Panc1 (cell line): ENCODE data around the gene AKT3. TPM values are rescaled to one million over a fixed set of nuclear protein-coding genes. Genes with fewer than 3 reads are reported as not detected.

ENCODE experiments used
- ATAC-seq: fragments of 200-7000 bp; cut with Tn5 transposase; 2 replicates; pipeline ENCODE4 v1.9.1; 2020; ENCODE audit warnings: mild to moderate bottlenecking, moderate library complexity
- BruUV-seq: library from RNA; stranded (reverse); fragments of 400-500 nt; replicated peaks from 2 replicates; lab custom pipeline; 2021; lab: Mats Ljungman, UMichigan
- CTCF ChIA-PET: fragments of 300-600 bp; sonication (Branson Sonifier 250); formaldehyde crosslinking; loops from one replicate; lab custom pipeline; 2022; ENCODE audit warnings: antibody characterized with exemption; lab: Charles Lee
- POLR2A ChIA-PET: fragments of 300-600 bp; sonication (Branson Sonifier 250); formaldehyde crosslinking; loops from one replicate; lab custom pipeline; 2022; ENCODE audit warnings: antibody characterized with exemption; lab: Charles Lee
- DNase-seq: peaks from one replicate; pipeline ENCODE4 v3.0.0-alpha.2; 2010; ENCODE audit warnings: low read depth, low spot score
- H3K27ac ChIP-seq: 2 replicates; pipeline ENCODE4 v1.5.1; 2011; ENCODE audit warnings: mild to moderate bottlenecking, low read length, inconsistent platforms
- H3K27me3 ChIP-seq: fragments of 200-500 bp; sonication (Bioruptor generic); 2 replicates; pipeline ENCODE4 v1.6.0; 2014; ENCODE audit warnings: low read length, inconsistent platforms; ENCODE audit not compliant: control insufficient read depth, insufficient read depth
- H3K36me3 ChIP-seq: fragments of 200-500 bp; sonication (Bioruptor generic); 2 replicates; pipeline ENCODE4 v1.5.1; 2014; ENCODE audit warnings: inconsistent platforms, mild to moderate bottlenecking, low read length, moderate library complexity; ENCODE audit not compliant: control insufficient read depth, insufficient read depth
- H3K4me1 ChIP-seq: 2 replicates; pipeline ENCODE4 v1.5.1; 2011; ENCODE audit warnings: inconsistent platforms, mild to moderate bottlenecking, low read length, moderate library complexity; ENCODE audit not compliant: control insufficient read depth, insufficient read depth
- H3K4me3 ChIP-seq, 2 experiments: 2 replicates each; pipeline ENCODE4 v1.5.1; 2011 to 2012; ENCODE audit warnings: low read depth in 2 of 2, low read length in 2 of 2, mild to moderate bottlenecking in 2 of 2, inconsistent platforms in 1 of 2, moderate library complexity in 1 of 2
- H3K9me3 ChIP-seq: fragments of 200-500 bp; sonication (Bioruptor generic); 2 replicates; pipeline ENCODE4 v1.5.1; 2014; ENCODE audit warnings: low read depth, mild to moderate bottlenecking, inconsistent platforms, low read length, moderate library complexity; ENCODE audit not compliant: control insufficient read depth, insufficient read depth
- CTCF ChIP-seq: fragments of 450-650 bp; IDR thresholded peaks from 2 replicates; pipeline ENCODE4 v1.5.1; 2017; ENCODE audit warnings: mild to moderate bottlenecking
- POLR2AphosphoS5 ChIP-seq: IDR thresholded peaks from 2 replicates; pipeline ENCODE4 v1.6.1; 2012; ENCODE audit warnings: mild to moderate bottlenecking, low read depth, low read length, moderate library complexity
- REST ChIP-seq, 2 experiments: IDR thresholded peaks; 2 replicates each; pipeline ENCODE4 v1.6.1; 2011 to 2012; ENCODE audit warnings: low read depth in 2 of 2, control low read depth in 1 of 2, low read length in 1 of 2, mild to moderate bottlenecking in 1 of 2, moderate library complexity in 1 of 2; ENCODE audit not compliant: insufficient read depth in 1 of 2
- SIN3A ChIP-seq: IDR thresholded peaks from 2 replicates; pipeline ENCODE4 v1.6.1; 2012; ENCODE audit warnings: low read depth, mild to moderate bottlenecking, low read length, moderate library complexity, borderline replicate concordance; ENCODE audit not compliant: insufficient read depth
- TCF7L2 ChIP-seq: IDR thresholded peaks from 2 replicates; pipeline ENCODE4 v1.6.1; 2011; ENCODE audit warnings: mild to moderate bottlenecking, low read depth, low read length, inconsistent platforms
- in situ Hi-C: cut with HindIII; loops from 2 replicates; pipeline ENCODE4 v1.10.0; 2016; ENCODE audit warnings: low sequenced_read_pairs, low pct_unique_long_range_greater_than_20kb
- intact Hi-C: fragments of 100-400 bp; cut with micrococcal nuclease; formaldehyde crosslinking; loops from one replicate; pipeline ENCODE4 v1.10.0; 2022; ENCODE audit not compliant: unreplicated experiment
- total RNA-seq: library from RNA; stranded (reverse); gene quantifications from one replicate; pipeline ENCODE4 v1.2.1, GENCODE V29; 2021; ENCODE audit not compliant: unreplicated experiment

The AKT3 gene
- total RNA-seq, 1 experiment from 2014 or later = 11.0 TPM

- Histone ChIP-seq H3K27me3 (no peaks in the 10 kb centered on the region), H3K4me3 (no peak overlapping the region), H3K27ac (no peak overlapping the region), H3K36me3 (no peaks in the 10 kb centered on the region), H3K9me3 (no peaks in the 10 kb centered on the region), H3K4me1 (no peaks in the 10 kb centered on the region)
- in situ Hi-C loops (no loop called here), intact Hi-C loops (no loop called here)
- POLR2A ChIA-PET = no interaction called here
- TF ChIP-seq SIN3A (no peak), CTCF (no peak), TCF7L2 (no peak), POLR2AphosphoS5 (no peak), REST (IDR thresholded peaks at IDR 0.05; ENCODE audit: insufficient read depth in 1 of 2, low read depth in 2 of 2, low read length in 1 of 2) (no peak)
- no TSS peak for BruUV-seq
- ATAC-seq = no peak
- CTCF ChIA-PET = no interaction called here
- DNase-seq = no peak
These were observed 103.3 kb downstream of the AKT3 start for GRCh38 chr1:243746751-243747150.

GRCh38 chr1:243745356-243745755 is 104.7 kb downstream of the AKT3 start:
- CTCF ChIA-PET = no interaction called here
- intact Hi-C loops = no loop called here
- POLR2A ChIA-PET = interaction anchor here (0.6 kb wide), 1 partner anchor 1237 kb away, joined by 5 read pairs; no protein-coding TSS in a partner anchor
- Histone ChIP-seq H3K9me3 (no peaks in the 10 kb centered on the region), H3K4me1 (no peaks in the 10 kb centered on the region), H3K4me3 (no peak overlapping the region), H3K27ac (no peak overlapping the region), H3K27me3 (no peaks in the 10 kb centered on the region), H3K36me3 (no peaks in the 10 kb centered on the region)
- TF ChIP-seq POLR2AphosphoS5 (no peak), CTCF (no peak), REST (IDR thresholded peaks at IDR 0.05; ENCODE audit: insufficient read depth in 1 of 2, low read depth in 2 of 2, low read length in 1 of 2) (no peak), SIN3A (no peak), TCF7L2 (no peak)
- no peak for ATAC-seq
- in situ Hi-C loops = no loop called here
- no TSS peak for BruUV-seq
- DNase-seq = no peak
